SU-DHL-6 (cell line): ENCODE results near the gene BLM.

Source experiments
- CTCF ChIP-seq: fragments of 200-600 bp; sonication (generic); IDR thresholded peaks from one replicate; pipeline ENCODE4 v1.5.1; 2017; ENCODE audit warnings: antibody characterized with exemption, mild to moderate bottlenecking, low read length, moderate library complexity; ENCODE audit not compliant: insufficient read depth, poor library complexity, severe bottlenecking
- EZH2phosphoT487 ChIP-seq: fragments of 200-600 bp; sonication (generic), shearing (Covaris generic); conservative IDR thresholded peaks from 2 replicates; pipeline ENCODE4 v1.6.1; 2018; ENCODE audit warnings: mild to moderate bottlenecking, antibody characterized with exemption, low read length, moderate library complexity, mixed read lengths

- TF ChIP-seq CTCF (no peak), EZH2phosphoT487 (no peak)
Observed at GRCh38 chr15:90816401-90817116, 99.4 kb downstream of the BLM start.
